Caki2 (cell line): ENCODE data around the gene ZNF675. TPM values are rescaled to one million over a fixed set of nuclear protein-coding genes. Genes with fewer than 3 reads are reported as not detected.

Experiments
- total RNA-seq: library from RNA; depleted of rRNA; stranded (reverse); fragments of >200 nt; shearing (Covaris generic); gene quantifications from 2 replicates; pipeline ENCODE4 v1.2.3, GENCODE V29; 2014; ENCODE audit warnings: low replicate concordance; rRNA removed

ZNF675 gene
- total RNA-seq, 1 experiment from 2014 or later, result 8.7 TPM

Other genes with a start within 250 kb of the ZNF675 start
- gene ZNF681, start 71.7 kb upstream of the ZNF675 start, total RNA-seq, result 1.3 and 1.9 TPM in 2 replicates
- 4.9 and 12.7 TPM in 2 replicates for gene ZNF726, start 227.7 kb upstream of the ZNF675 start, total RNA-seq